HL-60 (cell line): ENCODE measurements around the gene SLC16A4.

Experiments
- DNase-seq, 2 experiments: peaks; one replicate each; pipeline ENCODE4 v3.0.0-alpha.2; 2010 to 2020; ENCODE audit warnings: low read depth in 1 of 2, low spot score in 1 of 2
- H3K27ac ChIP-seq: fragments of 250-450 bp; sonication (Bioruptor Pico); replicated peaks from 2 replicates; pipeline ENCODE4 v1.5.1; 2020; ENCODE audit warnings: mild to moderate bottlenecking, moderate library complexity
- H3K27me3 ChIP-seq: fragments of 250-450 bp; sonication (Bioruptor Pico); 2 replicates; pipeline ENCODE4 v1.5.1; 2021; ENCODE audit warnings: mild to moderate bottlenecking, moderate library complexity; ENCODE audit not compliant: insufficient read depth, poor library complexity, severe bottlenecking
- H3K4me3 ChIP-seq: replicated peaks from 2 replicates; pipeline ENCODE4 v1.5.1; 2011; ENCODE audit warnings: mild to moderate bottlenecking, control low read depth, low read length; ENCODE audit not compliant: insufficient read depth
- CTCF ChIP-seq: IDR thresholded peaks from one replicate; pipeline ENCODE4 v1.5.1; 2011; ENCODE audit warnings: low read length, control low read depth, inconsistent platforms; ENCODE audit not compliant: insufficient read depth
- GABPA ChIP-seq: IDR thresholded peaks from 2 replicates; pipeline ENCODE4 v1.6.1; 2012; ENCODE audit warnings: low read depth
- POLR2AphosphoS5 ChIP-seq: IDR thresholded peaks from 2 replicates; pipeline ENCODE4 v1.6.1; 2012; ENCODE audit warnings: low read depth
- REST ChIP-seq: IDR thresholded peaks from 2 replicates; pipeline ENCODE4 v1.6.1; 2012; ENCODE audit warnings: low read depth; ENCODE audit not compliant: insufficient replicate concordance
- SPI1 ChIP-seq: IDR thresholded peaks from 2 replicates; pipeline ENCODE4 v1.6.1; 2012; ENCODE audit warnings: low read depth, mild to moderate bottlenecking, borderline replicate concordance

SLC16A4 gene

GRCh38 chr1:110341146-110341871, 49.5 kb downstream of the SLC16A4 start:
- TF ChIP-seq GABPA: no peak
- TF ChIP-seq POLR2AphosphoS5: no peak; the same call in 1 of the 2 replicates
- no peak for TF ChIP-seq CTCF
- no peak for TF ChIP-seq SPI1
- no peak for TF ChIP-seq REST
- peak in 1 of 2 experiments; percentile 23 for DNase-seq
- peak overlapping the region; percentile 93 for H3K4me3 ChIP-seq
- H3K27me3 ChIP-seq: no peaks in the 10 kb centered on the region
- H3K27ac ChIP-seq: no peak overlapping the region

- peak overlapping the region; percentile 98 for H3K27ac ChIP-seq
Measured at GRCh38 chr1:110340207-110340468, 50.7 kb downstream of the SLC16A4 start.

More at GRCh38 chr1:110340207-110340468, 50.7 kb downstream of the SLC16A4 start:
- no peaks in the 10 kb centered on the region for H3K27me3 ChIP-seq
- peak in 1 of 2 experiments; percentile 11 for DNase-seq
- TF ChIP-seq POLR2AphosphoS5 (no peak), CTCF (no peak), REST (no peak), SPI1 (no peak), GABPA (no peak)
- peak overlapping the region; percentile 93 for H3K4me3 ChIP-seq
